HG03378 (cell line): ENCODE measurements around the gene VENTX.

ENCODE experiments used
- ATAC-seq: cut with Tn5 transposase; IDR thresholded peaks from one replicate; pipeline ENCODE4 v1.9.1; 2021; ENCODE audit warnings: mild to moderate bottlenecking, moderate library complexity; ENCODE audit not compliant: unreplicated experiment

Gene VENTX

GRCh38 chr10:133235265-133235855 lies 2.3 kb upstream of the VENTX start:
- no peak for ATAC-seq

DNA sequence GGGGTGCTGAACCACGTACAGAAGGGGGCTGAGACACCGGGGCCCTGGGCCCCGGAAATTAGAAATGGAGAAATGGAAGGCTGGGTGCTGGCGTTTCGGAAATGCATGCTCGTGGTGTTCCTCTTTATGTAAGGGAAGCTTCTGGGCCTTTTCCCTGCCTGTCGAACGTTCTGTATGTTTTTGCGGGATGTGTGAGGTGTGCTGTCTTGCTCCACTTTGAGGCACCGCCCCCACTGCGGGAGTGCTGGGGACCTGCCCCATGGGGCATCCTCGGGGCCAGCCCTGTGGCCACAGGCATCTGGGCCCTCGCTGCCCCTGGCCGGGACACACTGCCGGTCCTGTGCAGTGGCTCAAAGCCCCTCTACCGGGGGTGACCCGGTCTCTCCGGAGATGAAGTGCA lies 1.7 kb upstream of the VENTX start:
- no peak for ATAC-seq

- ATAC-seq, result no peak
Measured at GRCh38 chr10:133236401-133237240, 1.0 kb upstream of the VENTX start.

DNA sequence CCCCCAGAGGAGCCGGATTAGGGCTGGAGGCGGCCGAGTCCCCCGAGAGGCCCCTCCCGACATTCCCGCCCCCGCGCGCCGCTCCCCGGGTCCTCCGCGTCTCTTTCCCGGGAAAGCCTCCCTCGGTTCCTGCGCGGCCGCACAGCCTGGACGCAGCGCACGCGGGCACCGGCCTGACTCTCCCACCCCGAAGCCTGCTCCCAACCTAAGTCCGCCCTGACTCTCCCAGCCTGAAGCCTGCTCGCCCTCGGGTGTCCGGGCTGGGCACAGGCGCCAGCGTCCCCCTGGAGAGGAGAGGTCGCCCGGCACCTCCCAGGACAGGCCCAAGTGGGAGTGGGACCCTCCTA lies 441 bp upstream of the VENTX start:
- no peak for ATAC-seq

DNA sequence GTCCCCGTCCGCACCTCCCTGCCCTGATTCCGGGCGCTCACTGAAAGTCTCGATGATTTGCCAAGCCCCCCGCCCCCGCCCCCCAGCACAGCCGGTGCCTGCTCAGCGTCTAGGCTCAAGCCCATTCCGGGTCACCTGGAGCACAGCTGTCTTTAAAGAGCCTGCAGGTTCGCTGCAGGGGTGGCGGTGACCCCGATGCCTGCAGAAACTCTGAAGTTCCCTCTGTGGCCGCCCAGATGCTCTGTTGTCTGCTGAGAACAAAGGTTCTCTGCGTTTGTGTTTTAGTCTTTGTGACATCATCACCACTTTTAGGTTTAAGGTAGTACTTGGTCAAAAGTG lies 780 bp downstream of the VENTX start:
- no peak for ATAC-seq

DNA sequence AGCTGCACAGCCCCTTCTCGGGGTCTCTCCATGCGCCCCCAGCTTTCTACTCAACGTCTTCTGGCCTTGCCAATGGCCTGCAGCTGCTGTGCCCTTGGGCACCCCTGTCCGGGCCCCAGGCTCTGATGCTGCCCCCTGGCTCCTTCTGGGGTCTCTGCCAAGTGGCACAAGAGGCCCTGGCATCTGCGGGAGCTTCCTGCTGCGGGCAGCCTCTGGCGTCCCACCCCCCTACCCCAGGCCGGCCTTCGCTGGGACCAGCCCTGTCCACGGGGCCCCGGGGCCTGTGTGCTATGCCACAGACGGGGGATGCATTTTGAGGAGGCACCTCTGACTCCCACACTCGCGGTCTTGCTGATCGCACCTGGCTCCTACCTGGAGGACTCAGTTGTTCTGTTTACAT lies 2.3 kb downstream of the VENTX start:
- ATAC-seq, result no peak

- no peak for ATAC-seq
Measured at GRCh38 chr10:133241501-133242205, 4.0 kb downstream of the VENTX start.

GRCh38 chr10:133242611-133243356 lies 5.1 kb downstream of the VENTX start:
- ATAC-seq, result no peak

DNA sequence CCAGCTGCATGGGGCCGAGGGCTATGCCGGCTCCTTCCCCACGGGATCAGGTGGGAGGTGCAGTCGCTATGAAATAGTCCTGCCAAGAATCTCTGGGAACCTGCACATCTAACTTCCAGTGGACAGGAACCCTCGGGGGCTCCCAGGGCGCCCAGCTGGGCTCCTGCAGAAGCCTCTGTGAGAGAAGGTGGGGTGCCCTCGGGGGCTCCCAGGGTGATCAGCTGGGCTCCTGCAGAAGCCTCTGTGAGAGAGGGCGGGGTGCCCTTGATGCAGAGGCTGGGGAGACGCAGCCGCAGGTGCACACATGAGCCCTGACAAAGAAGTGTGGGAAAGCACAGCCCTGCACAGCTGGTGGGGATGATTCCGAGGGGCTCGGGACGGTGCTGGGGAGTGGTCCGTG lies 5.9 kb downstream of the VENTX start:
- no peak for ATAC-seq

GRCh38 chr10:133245439-133246235 lies 8.0 kb downstream of the VENTX start:
- no peak for ATAC-seq

- ATAC-seq, result no peak
Measured at GRCh38 chr10:133246236-133246626, 8.6 kb downstream of the VENTX start.

GRCh38 chr10:133247681-133248333 lies 10.2 kb downstream of the VENTX start:
- no peak for ATAC-seq

DNA sequence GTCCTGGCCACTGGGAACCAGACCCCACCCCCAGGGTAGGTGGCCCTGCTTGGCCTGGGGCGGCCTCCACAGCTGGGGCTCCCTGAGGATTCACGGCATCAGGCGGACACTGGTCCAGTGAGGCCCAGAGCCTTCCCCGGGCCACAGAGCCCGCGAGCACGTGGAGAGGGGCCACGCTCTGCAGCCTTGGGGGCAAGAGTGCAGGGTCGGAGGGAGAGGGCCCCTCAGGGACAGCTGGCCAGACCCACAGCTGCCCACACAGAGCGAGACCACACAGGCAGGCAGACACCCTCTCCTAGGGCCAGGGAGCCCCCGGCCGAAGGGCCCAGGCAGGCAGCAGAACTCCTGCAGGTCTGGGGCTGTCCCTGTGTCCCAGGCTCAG lies 10.7 kb downstream of the VENTX start:
- ATAC-seq, result no peak

- ATAC-seq, result no peak
Measured at GRCh38 chr10:133249094-133249780, 11.6 kb downstream of the VENTX start.

DNA sequence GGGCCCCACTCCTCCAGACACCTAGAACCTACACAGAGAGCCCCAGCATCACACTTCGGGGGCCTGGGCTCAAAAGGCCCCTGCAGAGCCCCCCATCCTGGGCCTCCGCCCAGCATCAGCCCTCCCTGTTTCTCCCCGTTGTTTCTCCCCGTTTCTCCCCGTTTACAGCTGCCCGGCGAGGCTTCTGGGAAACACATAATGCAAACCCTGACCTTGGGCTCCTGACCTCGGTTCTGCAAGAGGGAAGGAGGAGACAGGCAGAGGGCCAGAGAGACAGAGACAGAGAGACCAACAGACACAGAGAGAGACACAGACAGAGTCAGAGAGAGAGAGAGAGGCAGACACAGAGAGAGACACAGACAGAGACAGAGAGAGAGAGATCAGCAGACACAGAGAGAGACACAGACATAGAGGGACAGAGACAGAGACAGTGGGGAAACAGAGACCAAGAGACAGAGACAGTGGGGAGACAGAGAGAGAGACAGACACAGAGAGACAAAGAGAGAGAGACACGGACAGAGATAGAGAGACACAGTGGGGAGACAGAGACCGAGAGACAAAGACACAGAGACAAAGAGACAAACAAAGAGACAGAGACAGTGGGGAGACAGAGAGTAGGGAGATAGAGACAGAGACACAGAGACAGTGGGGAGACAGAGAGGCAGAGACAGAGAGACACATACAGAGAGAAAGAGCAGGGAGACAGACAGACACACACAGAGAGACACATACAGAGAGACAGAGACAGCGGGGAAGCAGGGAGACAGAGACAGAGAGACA lies 12.5 kb downstream of the VENTX start:
- ATAC-seq, result no peak

DNA sequence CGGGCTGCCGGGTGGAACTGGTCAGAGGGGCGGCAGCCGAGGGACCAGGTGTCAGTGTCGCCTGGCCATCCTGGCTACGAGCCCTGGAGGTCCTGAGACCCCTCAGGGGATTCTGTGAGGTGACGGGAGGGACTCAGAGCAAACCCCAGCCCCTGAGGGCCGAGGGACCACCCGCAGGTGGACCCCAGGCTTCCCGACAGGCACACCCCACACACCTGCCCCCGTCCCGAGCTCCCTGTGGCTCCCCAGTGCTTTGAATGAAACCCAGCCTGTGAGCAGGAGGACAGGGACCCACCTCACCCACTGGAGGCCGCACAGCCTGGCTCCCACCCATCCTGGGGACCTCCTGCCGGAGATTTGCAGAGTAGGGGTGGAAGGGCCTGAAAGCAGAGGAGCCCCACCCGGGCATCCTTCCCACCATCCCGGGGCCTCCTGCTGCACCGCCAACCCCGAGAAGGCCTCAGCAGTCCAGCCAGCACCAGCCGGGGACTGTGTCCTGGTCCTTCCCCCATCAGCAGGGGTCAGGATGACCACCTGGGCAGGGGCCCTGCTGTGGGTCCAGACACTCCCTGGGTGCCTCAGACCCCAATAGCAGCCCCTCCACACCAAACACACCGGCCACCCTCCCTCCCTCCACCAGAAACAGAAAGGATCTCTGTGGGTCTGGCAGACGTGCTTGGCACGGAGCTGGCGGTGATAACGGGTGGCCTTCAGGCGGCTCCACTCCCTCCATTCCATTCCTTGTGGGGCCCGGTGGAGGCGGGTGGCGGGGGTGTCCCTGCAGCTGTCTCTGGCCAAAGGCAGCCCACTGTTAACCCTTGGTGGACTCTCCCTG lies 13.9 kb downstream of the VENTX start:
- no peak for ATAC-seq

DNA sequence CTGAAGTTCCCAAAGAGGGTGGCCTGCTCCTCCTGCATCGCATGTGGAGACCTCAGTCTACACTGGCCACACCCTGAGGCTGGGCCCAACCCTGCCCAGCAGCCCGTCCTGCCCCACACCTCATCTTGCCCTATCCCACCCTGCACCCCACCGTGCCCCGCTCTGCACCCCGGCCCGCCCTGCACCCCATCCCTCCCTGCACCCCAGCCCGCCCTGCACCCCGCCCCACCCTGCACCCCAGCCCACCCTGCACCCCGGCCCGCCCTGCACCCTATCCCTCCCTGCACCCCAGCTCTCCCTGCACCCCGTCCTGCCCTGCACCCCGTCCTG lies 14.5 kb downstream of the VENTX start:
- ATAC-seq, result no peak

- ATAC-seq, result no peak
Measured at GRCh38 chr10:133253361-133253955, 15.8 kb downstream of the VENTX start.
